ENCODE results near the gene FAM8A1.
"Not testable (repeated sequence)": the region's sequence is repeated elsewhere in the genome, so short reads cannot be mapped to it uniquely, and the experiment has no call there.

Gene FAM8A1

GRCh38 chr6:17574866-17575560 lies 25.1 kb upstream of the FAM8A1 start:
- Histone ChIP-seq H3K27me3 (ENCODE audit: insufficient read depth, low read length, poor library complexity) (no peaks in the 10 kb centered on the region), H3K9me3 (ENCODE audit: insufficient read depth, low read length, severe bottlenecking) (peaks cover 3% of the 10 kb centered on the region), H2AFZ (ENCODE audit: low read depth, low read length) (no peak overlapping the region), H3K36me3 (ENCODE audit: insufficient read depth, low read length) (no peaks in the 10 kb centered on the region), H3K4me3 (ENCODE audit: low read depth in 1 of 2, low read length in 2 of 2) (no peak overlapping the region), H3K4me2 (ENCODE audit: insufficient read depth, low read length) (no peak overlapping the region), H3K79me2 (ENCODE audit: insufficient read depth, low read length) (no peaks in the 10 kb centered on the region), H3K27ac (ENCODE audit: low read length) (no peak overlapping the region), H4K20me1 (ENCODE audit: insufficient read depth, low read length) (no peaks in the 10 kb centered on the region), H3K9ac (ENCODE audit: low read depth, low read length) (no peak overlapping the region), H3K4me1 (ENCODE audit: insufficient read depth, low read length) (no peaks in the 10 kb centered on the region)
- TF ChIP-seq CTCF (IDR thresholded peaks at IDR 0.05; ENCODE audit: borderline replicate concordance, extremely low read depth, low read length, poor library complexity, severe bottlenecking): no peak
- no peak for TF ChIP-seq EZH2 (IDR thresholded peaks at IDR 0.05; ENCODE audit: borderline replicate concordance, low read depth, low read length, severe bottlenecking)
- DNase-seq: no peak
- ATAC-seq (ENCODE audit: insufficient read depth, low read depth): no peak

- TF ChIP-seq EZH2 (IDR thresholded peaks at IDR 0.05; ENCODE audit: borderline replicate concordance, low read depth, low read length, severe bottlenecking) (no peak), CTCF (IDR thresholded peaks at IDR 0.05; ENCODE audit: borderline replicate concordance, extremely low read depth, low read length, poor library complexity, severe bottlenecking) (no peak)
- H3K4me1 ChIP-seq (ENCODE audit: insufficient read depth, low read length): no peaks in the 10 kb centered on the region
- no peak overlapping the region for H3K27ac ChIP-seq (ENCODE audit: low read length)
- no peaks in the 10 kb centered on the region for H3K79me2 ChIP-seq (ENCODE audit: insufficient read depth, low read length)
- no peak for ATAC-seq (ENCODE audit: insufficient read depth, low read depth)
- no peak overlapping the region for H3K9ac ChIP-seq (ENCODE audit: low read depth, low read length)
- H3K4me3 ChIP-seq (ENCODE audit: low read depth in 1 of 2, low read length in 2 of 2): no peak overlapping the region
- H3K9me3 ChIP-seq (ENCODE audit: insufficient read depth, low read length, severe bottlenecking): peaks cover 3% of the 10 kb centered on the region
- no peaks in the 10 kb centered on the region for H3K36me3 ChIP-seq (ENCODE audit: insufficient read depth, low read length)
- no peak overlapping the region for H3K4me2 ChIP-seq (ENCODE audit: insufficient read depth, low read length)
- H4K20me1 ChIP-seq (ENCODE audit: insufficient read depth, low read length): no peaks in the 10 kb centered on the region
- no peak overlapping the region for H2AFZ ChIP-seq (ENCODE audit: low read depth, low read length)
- DNase-seq: no peak
- no peaks in the 10 kb centered on the region for H3K27me3 ChIP-seq (ENCODE audit: insufficient read depth, low read length, poor library complexity)
Measured at GRCh38 chr6:17577059-17577458, 23.0 kb upstream of the FAM8A1 start.

GRCh38 chr6:17580518-17581048 lies 19.5 kb upstream of the FAM8A1 start:
- H3K9ac ChIP-seq (ENCODE audit: low read depth, low read length): no peak overlapping the region
- no peak overlapping the region for H3K27ac ChIP-seq (ENCODE audit: low read length)
- no peak for TF ChIP-seq CTCF (IDR thresholded peaks at IDR 0.05; ENCODE audit: borderline replicate concordance, extremely low read depth, low read length, poor library complexity, severe bottlenecking)
- TF ChIP-seq EZH2 (IDR thresholded peaks at IDR 0.05; ENCODE audit: borderline replicate concordance, low read depth, low read length, severe bottlenecking): no peak
- peaks cover 3% of the 10 kb centered on the region for H3K9me3 ChIP-seq (ENCODE audit: insufficient read depth, low read length, severe bottlenecking)
- H3K4me3 ChIP-seq (ENCODE audit: low read depth in 1 of 2, low read length in 2 of 2): no peak overlapping the region
- DNase-seq (no peak), ATAC-seq (ENCODE audit: insufficient read depth, low read depth) (no peak)
- no peaks in the 10 kb centered on the region for H3K27me3 ChIP-seq (ENCODE audit: insufficient read depth, low read length, poor library complexity)
- H2AFZ ChIP-seq (ENCODE audit: low read depth, low read length): no peak overlapping the region
- H3K36me3 ChIP-seq (ENCODE audit: insufficient read depth, low read length): no peaks in the 10 kb centered on the region
- no peak overlapping the region for H3K4me2 ChIP-seq (ENCODE audit: insufficient read depth, low read length)
- H3K4me1 ChIP-seq (ENCODE audit: insufficient read depth, low read length): no peaks in the 10 kb centered on the region
- no peaks in the 10 kb centered on the region for H3K79me2 ChIP-seq (ENCODE audit: insufficient read depth, low read length)
- no peaks in the 10 kb centered on the region for H4K20me1 ChIP-seq (ENCODE audit: insufficient read depth, low read length)

GRCh38 chr6:17581282-17581681 lies 18.8 kb upstream of the FAM8A1 start:
- not testable (repeated sequence) for H3K4me3 ChIP-seq (ENCODE audit: low read depth in 1 of 2, low read length in 2 of 2); ATAC-seq (ENCODE audit: insufficient read depth, low read depth); H3K27me3 ChIP-seq (ENCODE audit: insufficient read depth, low read length, poor library complexity); H3K4me1 ChIP-seq (ENCODE audit: insufficient read depth, low read length); H3K27ac ChIP-seq (ENCODE audit: low read length); H3K9ac ChIP-seq (ENCODE audit: low read depth, low read length); H3K36me3 ChIP-seq (ENCODE audit: insufficient read depth, low read length); H4K20me1 ChIP-seq (ENCODE audit: insufficient read depth, low read length); H3K4me2 ChIP-seq (ENCODE audit: insufficient read depth, low read length); H3K9me3 ChIP-seq (ENCODE audit: insufficient read depth, low read length, severe bottlenecking); H3K79me2 ChIP-seq (ENCODE audit: insufficient read depth, low read length); DNase-seq; H2AFZ ChIP-seq (ENCODE audit: low read depth, low read length)

Data from DND-41 (cell line).